IMR-90 (cell line): Measurements from ENCODE around the gene IL1RL1. TPM values are rescaled to one million over a fixed set of nuclear protein-coding genes. Genes with fewer than 3 reads are reported as not detected.
A peak's percentile ranks its signal among the peaks of the same experiment; 100 is the strongest.

Experiments
- ATAC-seq: fragments of 200-7000 bp; cut with Tn5 transposase; 2 replicates; pipeline ENCODE4 v1.9.1; 2020; ENCODE audit warnings: low read depth, mild to moderate bottlenecking, moderate library complexity
- BruUV-seq: library from RNA; stranded (reverse); fragments of 400-500 nt; replicated peaks from 2 replicates; lab custom pipeline; 2021; lab: Mats Ljungman, UMichigan
- CTCF ChIA-PET: fragments of 300-600 bp; formaldehyde crosslinking; extraction: SDS; loops from one replicate; lab custom pipeline; 2021; ENCODE audit warnings: antibody characterized with exemption; lab: Yijun Ruan, JAX
- POLR2A ChIA-PET: fragments of 300-600 bp; sonication (Branson Sonifier 250); formaldehyde crosslinking; loops from one replicate; lab custom pipeline; 2022; ENCODE audit warnings: antibody characterized with exemption; ENCODE audit not compliant: unreplicated experiment; lab: Charles Lee
- DNase-seq: peaks from one replicate; pipeline ENCODE4 v3.0.0; 2013
- H2AFZ ChIP-seq: replicated peaks from 2 replicates; pipeline ENCODE3; 2013; ENCODE audit warnings: low read length, mild to moderate bottlenecking; ENCODE audit not compliant: poor library complexity
- H2AK5ac ChIP-seq: 2 replicates; pipeline ENCODE4 v1.6.1; 2013; ENCODE audit warnings: low read depth, low read length, inconsistent platforms
- H2AK9ac ChIP-seq: replicated peaks from 2 replicates; pipeline ENCODE3; 2013; ENCODE audit warnings: mild to moderate bottlenecking, low read depth, low read length, moderate library complexity; ENCODE audit not compliant: poor library complexity
- H2BK120ac ChIP-seq: 2 replicates; pipeline ENCODE4 v1.6.1; 2013; ENCODE audit warnings: low read depth, low read length, inconsistent platforms
- H2BK15ac ChIP-seq: 3 replicates; pipeline ENCODE4 v1.6.1; 2013; ENCODE audit warnings: low read depth, low read length, inconsistent platforms
- H2BK20ac ChIP-seq: 2 replicates; pipeline ENCODE4 v1.6.1; 2013; ENCODE audit warnings: low read depth, mild to moderate bottlenecking, inconsistent platforms, low read length, moderate library complexity
- H2BK5ac ChIP-seq: 2 replicates; pipeline ENCODE4 v1.6.1; 2013; ENCODE audit warnings: mild to moderate bottlenecking, low read depth, low read length, inconsistent platforms; ENCODE audit not compliant: poor library complexity, severe bottlenecking
- H3K14ac ChIP-seq: replicated peaks from 2 replicates; pipeline ENCODE4 v1.6.1; 2013; ENCODE audit warnings: low read depth, low read length, inconsistent platforms
- H3K18ac ChIP-seq: 2 replicates; pipeline ENCODE4 v1.6.1; 2013; ENCODE audit warnings: low read depth, low read length, control low read depth
- H3K23ac ChIP-seq: 2 replicates; pipeline ENCODE4 v1.6.1; 2013; ENCODE audit warnings: low read depth, low read length, inconsistent platforms
- H3K27ac ChIP-seq: 2 replicates; pipeline ENCODE4 v1.5.1; 2013; ENCODE audit warnings: mild to moderate bottlenecking, control low read depth, low read length; ENCODE audit not compliant: insufficient read depth
- H3K27me3 ChIP-seq: 2 replicates; pipeline ENCODE4 v1.6.1; 2013; ENCODE audit warnings: low read length; ENCODE audit not compliant: control insufficient read depth, insufficient read depth
- H3K36me3 ChIP-seq: 2 replicates; pipeline ENCODE4 v1.6.1; 2013; ENCODE audit warnings: low read length, mixed read lengths; ENCODE audit not compliant: control insufficient read depth, insufficient read depth
- H3K4ac ChIP-seq: 2 replicates; pipeline ENCODE4 v1.6.1; 2013; ENCODE audit warnings: low read depth, low read length, inconsistent platforms
- H3K4me1 ChIP-seq: 2 replicates; pipeline ENCODE4 v1.6.1; 2013; ENCODE audit warnings: low read length, mixed read lengths; ENCODE audit not compliant: control insufficient read depth, insufficient read depth
- H3K4me2 ChIP-seq: 2 replicates; pipeline ENCODE4 v1.6.1; 2013; ENCODE audit warnings: low read depth, mild to moderate bottlenecking, control low read depth, low read length, moderate library complexity
- H3K4me3 ChIP-seq: 2 replicates; pipeline ENCODE4 v1.5.1; 2013; ENCODE audit warnings: low read depth, mild to moderate bottlenecking, control low read depth, low read length, moderate library complexity; ENCODE audit not compliant: insufficient read depth
- H3K56ac ChIP-seq: 2 replicates; pipeline ENCODE4 v1.6.1; 2013; ENCODE audit warnings: low read length, inconsistent platforms; ENCODE audit not compliant: insufficient read depth; ENCODE audit errors: extremely low read depth
- H3K79me1 ChIP-seq, 2 experiments: 2 replicates each; pipeline ENCODE4 v1.6.1; 2013; ENCODE audit warnings: low read length in 2 of 2, inconsistent platforms in 1 of 2, low read depth in 1 of 2
- H3K9ac ChIP-seq: 2 replicates; pipeline ENCODE4 v1.6.1; 2013; ENCODE audit warnings: low read depth, low read length, control low read depth
- H3K9me1 ChIP-seq: 2 replicates; pipeline ENCODE4 v1.6.1; 2013; ENCODE audit warnings: low read length, inconsistent platforms; ENCODE audit not compliant: insufficient read depth
- H3K9me3 ChIP-seq: 2 replicates; pipeline ENCODE4 v1.6.1; 2013; ENCODE audit warnings: low read length; ENCODE audit not compliant: control insufficient read depth, insufficient read depth
- H4K20me1 ChIP-seq: 2 replicates; pipeline ENCODE4 v1.6.1; 2013; ENCODE audit warnings: low read length, inconsistent platforms; ENCODE audit not compliant: insufficient read depth
- H4K5ac ChIP-seq: 2 replicates; pipeline ENCODE4 v1.6.1; 2013; ENCODE audit warnings: mild to moderate bottlenecking, low read depth, low read length, control low read depth
- H4K8ac ChIP-seq, 2 experiments: 2 replicates each; pipeline ENCODE4 v1.6.1; 2013; ENCODE audit warnings: low read depth in 2 of 2, low read length in 2 of 2, control low read depth in 1 of 2, inconsistent platforms in 1 of 2
- H4K91ac ChIP-seq: 2 replicates; pipeline ENCODE4 v1.6.1; 2013; ENCODE audit warnings: low read depth, low read length, inconsistent platforms; ENCODE audit not compliant: insufficient read depth
- BHLHE40 ChIP-seq: fragments of 150-350 bp; IDR thresholded peaks from 2 replicates; pipeline ENCODE4 v1.6.1; 2016; ENCODE audit warnings: mild to moderate bottlenecking, low read depth, low read length
- CHD1 ChIP-seq: IDR thresholded peaks from 2 replicates; pipeline ENCODE4 v1.6.1; 2012; ENCODE audit warnings: low read depth, low read length, improper control_type of control experiment
- CTCF ChIP-seq: conservative IDR thresholded peaks from 2 replicates; pipeline ENCODE4 v1.5.1; 2012; ENCODE audit warnings: mild to moderate bottlenecking, low read depth, low read length, improper control_type of control experiment
- MAZ ChIP-seq: IDR thresholded peaks from 2 replicates; pipeline ENCODE4 v1.6.1; 2012; ENCODE audit warnings: low read depth, mild to moderate bottlenecking, low read length, improper control_type of control experiment, moderate library complexity, borderline replicate concordance
- NFE2L2 ChIP-seq: fragments of 150-350 bp; IDR thresholded peaks from 2 replicates; pipeline ENCODE4 v1.6.1; 2016; ENCODE audit warnings: low read depth, mild to moderate bottlenecking, low read length
- RCOR1 ChIP-seq: IDR thresholded peaks from 2 replicates; pipeline ENCODE4 v1.6.1; 2012; ENCODE audit warnings: mild to moderate bottlenecking, low read length, improper control_type of control experiment; ENCODE audit not compliant: insufficient replicate concordance
- SMC3 ChIP-seq: fragments of 150-350 bp; IDR thresholded peaks from 2 replicates; pipeline ENCODE4 v1.6.1; 2016; ENCODE audit warnings: low read depth, mild to moderate bottlenecking, antibody characterized with exemption, low read length, moderate library complexity
- WGBS, 2 experiments: methylation state at CpG; one replicate each; pipeline versions ENCODE4 v1.1.5 to v1.1.7; 2013; ENCODE audit warnings: missing lambda C conversion rate in 2 of 2; ENCODE audit not compliant: insufficient read length in 1 of 2; ENCODE audit errors: extremely low coverage in 2 of 2; 5-methylcytosine and 5-hydroxymethylcytosine counted together
- dilution Hi-C: fragments of 300-500 bp; cut with HindIII; formaldehyde crosslinking; loops from one replicate; pipeline ENCODE4 v1.14.3; 2018; ENCODE audit warnings: low sequenced_read_pairs; ENCODE audit not compliant: unreplicated experiment
- in situ Hi-C: fragments of 300-500 bp; cut with MboI; formaldehyde crosslinking; loops from 3 replicates; pipeline ENCODE4 v1.14.3; 2019; ENCODE audit warnings: low sequenced_read_pairs, inconsistent platforms, mixed read lengths
- intact Hi-C: fragments of 100-400 bp; cut with micrococcal nuclease; formaldehyde crosslinking; loops from 2 replicates; pipeline ENCODE4 v1.10.0; 2022
- polyA plus RNA-seq, 3 experiments: library from polyadenylated mRNA; depleted of rRNA; stranded (reverse); fragments of >200 nt; gene quantifications; 2 replicates each; pipeline ENCODE4 v1.2.3, GENCODE V29; 2012; ENCODE audit warnings: low replicate concordance in 1 of 3
- total RNA-seq: library from RNA; depleted of rRNA; stranded (reverse); fragments of >200 nt; gene quantifications from 2 replicates; pipeline ENCODE4 v1.2.3, GENCODE V29; 2012
- TF ChIP-seq, protein P1 (sequence below): fragments of 150-350 bp; IDR thresholded peaks from 2 replicates; pipeline ENCODE4 v1.6.1; 2017; ENCODE audit warnings: mild to moderate bottlenecking, antibody characterized with exemption, low read length, low read depth

The IL1RL1 gene
- total and polyA plus RNA-seq, 2 of the 4 experiments (the other 2 are of a cell fraction) = under 0.01 to 0.14 TPM

GRCh38 chr2:102264952-102265351 lies 46.4 kb upstream of the IL1RL1 start:
- H3K9ac ChIP-seq = no peak overlapping the region
- H3K14ac ChIP-seq = 0 out of 2 replicates have a peak overlapping the region, but pooled peaks have one; percentile 7
- no peaks in the 10 kb centered on the region for H4K20me1 ChIP-seq
- ATAC-seq = no peak
- peak overlapping the region; percentile 56; the same call in 1 of the 2 replicates for H2AK5ac ChIP-seq
- CTCF ChIA-PET = no interaction called here
- H4K91ac ChIP-seq = no peak overlapping the region; the same call in 1 of the 2 replicates
- no peaks in the 10 kb centered on the region for H3K27me3 ChIP-seq
- H3K9me3 ChIP-seq = no peaks in the 10 kb centered on the region
- no peak overlapping the region for H2BK5ac ChIP-seq
- H3K4me3 ChIP-seq = no peak overlapping the region
- H3K23ac ChIP-seq = no peak overlapping the region
- no peak overlapping the region for H2AK9ac ChIP-seq
- in situ Hi-C loops (no loop called here), intact Hi-C loops (no loop called here), dilution Hi-C loops (no loop called here)
- H2BK120ac ChIP-seq = peak overlapping the region; percentile 56
- H3K27ac ChIP-seq = no peak overlapping the region
- H3K4me1 ChIP-seq = peaks cover 26% of the 10 kb centered on the region
- H2BK20ac ChIP-seq = peak overlapping the region; percentile 73; the same call in 1 of the 2 replicates
- 0 out of 2 replicates have a peak overlapping the region, but pooled peaks have one; percentile 11 for H3K18ac ChIP-seq
- H4K8ac ChIP-seq = peak overlapping the region in 1 of 2 experiments; percentile 31; a peak in 1 of 4 replicates
- no TSS peak for BruUV-seq
- peaks cover 17% of the 10 kb centered on the region for H3K9me1 ChIP-seq
- no peak overlapping the region; the same call in 1 of the 2 replicates for H4K5ac ChIP-seq
- no peak overlapping the region for H3K56ac ChIP-seq
- POLR2A ChIA-PET = no interaction called here
- peak overlapping the region; percentile 37; the same call in 1 of the 2 replicates for H3K4ac ChIP-seq
- H3K79me1 ChIP-seq = no peaks in the 10 kb centered on the region; a peak in 1 of 4 replicates
- no peak overlapping the region for H2AFZ ChIP-seq
- no CpG with 5 or more reads among the region's 2 CpGs for WGBS, 2 experiments
- TF ChIP-seq CHD1 (no peak), RCOR1 (no peak), MAZ (no peak), NFE2L2 (no peak), SMC3 (no peak), BHLHE40 (no peak), CTCF (no peak)
- TF ChIP-seq, protein P1, sequence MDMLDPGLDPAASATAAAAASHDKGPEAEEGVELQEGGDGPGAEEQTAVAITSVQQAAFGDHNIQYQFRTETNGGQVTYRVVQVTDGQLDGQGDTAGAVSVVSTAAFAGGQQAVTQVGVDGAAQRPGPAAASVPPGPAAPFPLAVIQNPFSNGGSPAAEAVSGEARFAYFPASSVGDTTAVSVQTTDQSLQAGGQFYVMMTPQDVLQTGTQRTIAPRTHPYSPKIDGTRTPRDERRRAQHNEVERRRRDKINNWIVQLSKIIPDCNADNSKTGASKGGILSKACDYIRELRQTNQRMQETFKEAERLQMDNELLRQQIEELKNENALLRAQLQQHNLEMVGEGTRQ = no peak
- no peaks in the 10 kb centered on the region for H3K36me3 ChIP-seq
- no peak overlapping the region for H3K4me2 ChIP-seq
- peak overlapping the region; percentile 73; the same call in 2 of the 3 replicates for H2BK15ac ChIP-seq
- no peak for DNase-seq
